Suprapubic skin (tissue), 4 donors: Measurements from ENCODE around the gene MSRB3. TPM values are rescaled to one million over a fixed set of nuclear protein-coding genes. Genes with fewer than 3 reads are reported as not detected.

Source experiments
- DNase-seq, 2 donors: peaks; one replicate each; pipeline ENCODE4 v3.0.0-alpha.2; 2019; ENCODE audit warnings: low spot score in 2 of 2
- H3K27ac ChIP-seq: fragments of 200-600 bp; sonication (generic); one replicate; pipeline ENCODE4 v1.5.1; 2019
- H3K27me3 ChIP-seq: fragments of 200-600 bp; sonication (generic); one replicate; pipeline ENCODE4 v1.5.1; 2019
- H3K36me3 ChIP-seq: fragments of 200-600 bp; sonication (generic); one replicate; pipeline ENCODE4 v1.5.1; 2019
- H3K4me1 ChIP-seq: fragments of 200-600 bp; sonication (generic); one replicate; pipeline ENCODE4 v1.5.1; 2019
- H3K4me3 ChIP-seq: fragments of 200-600 bp; sonication (generic); one replicate; pipeline ENCODE4 v1.5.1; 2019; ENCODE audit warnings: mild to moderate bottlenecking
- H3K9me3 ChIP-seq: fragments of 200-600 bp; sonication (generic); one replicate; pipeline ENCODE4 v1.5.1; 2019
- EP300 ChIP-seq: sonication (generic); formaldehyde crosslinking; IDR thresholded peaks from one replicate; pipeline ENCODE4 v1.6.1; 2017; ENCODE audit warnings: antibody characterized with exemption
- POLR2A ChIP-seq, 2 donors: fragments of 450-650 bp; IDR thresholded peaks; one replicate each; pipeline ENCODE4 v1.6.1; 2017; ENCODE audit warnings: antibody characterized with exemption in 2 of 2, mild to moderate bottlenecking in 2 of 2, moderate library complexity in 2 of 2
- POLR2AphosphoS5 ChIP-seq, 3 donors: sonication (generic); formaldehyde crosslinking; IDR thresholded peaks; one replicate each; pipeline ENCODE4 v1.6.1; 2017; ENCODE audit warnings: antibody characterized with exemption in 3 of 3
- WGBS: methylation state at CpG from one replicate; pipeline ENCODE4 v1.1.5; 2018; 5-methylcytosine and 5-hydroxymethylcytosine counted together
- total RNA-seq, 4 donors: library from RNA; depleted of rRNA; stranded (reverse); fragments of >200 nt; gene quantifications; one replicate each; pipeline ENCODE4 v1.1.0, GENCODE V29; 2016
- TF ChIP-seq, protein P1 (sequence below), 2 donors: fragments of 200-600 bp in 1 of 2; fragments of 450-650 bp in 1 of 2; sonication (generic) in 1 of 2; IDR thresholded peaks; one replicate each; pipeline ENCODE4 v1.5.1; 2016 to 2019; ENCODE audit warnings: antibody characterized with exemption in 2 of 2, mild to moderate bottlenecking in 1 of 2, moderate library complexity in 1 of 2

MSRB3 gene
- total RNA-seq, 4 donors from 2014 or later, result 5.2 to 16.9 (median 9.8) TPM

DNA sequence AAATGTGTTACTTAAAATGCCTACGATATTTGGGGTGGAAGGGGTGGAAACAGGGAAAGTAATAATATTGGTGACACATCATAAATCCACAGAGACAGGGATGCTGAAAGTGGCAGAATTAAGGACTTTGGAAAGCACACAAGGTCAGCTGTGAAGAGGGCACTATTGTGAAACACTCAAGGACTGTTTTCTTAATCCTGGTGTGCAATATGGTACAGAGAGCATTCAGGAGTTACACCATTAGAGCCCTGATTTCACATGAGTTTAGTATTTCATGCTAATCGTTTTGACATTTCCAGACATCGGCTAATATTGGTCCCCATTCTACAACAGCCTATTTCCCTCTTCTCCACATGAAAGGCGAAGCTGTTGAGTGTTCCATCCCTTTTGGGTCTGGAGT lies 219.2 kb downstream of the MSRB3 start:
- no peaks in the 10 kb centered on the region for H3K27me3 ChIP-seq
- WGBS, result 83% methylated on average over 4 of the region's 4 CpGs
- no peak overlapping the region for H3K27ac ChIP-seq
- no peaks in the 10 kb centered on the region for H3K9me3 ChIP-seq
- H3K4me3 ChIP-seq, result no peak overlapping the region
- TF ChIP-seq POLR2A (IDR thresholded peaks at IDR 0.05) (no peak), POLR2AphosphoS5 (IDR thresholded peaks at IDR 0.05) (no peak), EP300 (no peak)
- TF ChIP-seq, protein P1, sequence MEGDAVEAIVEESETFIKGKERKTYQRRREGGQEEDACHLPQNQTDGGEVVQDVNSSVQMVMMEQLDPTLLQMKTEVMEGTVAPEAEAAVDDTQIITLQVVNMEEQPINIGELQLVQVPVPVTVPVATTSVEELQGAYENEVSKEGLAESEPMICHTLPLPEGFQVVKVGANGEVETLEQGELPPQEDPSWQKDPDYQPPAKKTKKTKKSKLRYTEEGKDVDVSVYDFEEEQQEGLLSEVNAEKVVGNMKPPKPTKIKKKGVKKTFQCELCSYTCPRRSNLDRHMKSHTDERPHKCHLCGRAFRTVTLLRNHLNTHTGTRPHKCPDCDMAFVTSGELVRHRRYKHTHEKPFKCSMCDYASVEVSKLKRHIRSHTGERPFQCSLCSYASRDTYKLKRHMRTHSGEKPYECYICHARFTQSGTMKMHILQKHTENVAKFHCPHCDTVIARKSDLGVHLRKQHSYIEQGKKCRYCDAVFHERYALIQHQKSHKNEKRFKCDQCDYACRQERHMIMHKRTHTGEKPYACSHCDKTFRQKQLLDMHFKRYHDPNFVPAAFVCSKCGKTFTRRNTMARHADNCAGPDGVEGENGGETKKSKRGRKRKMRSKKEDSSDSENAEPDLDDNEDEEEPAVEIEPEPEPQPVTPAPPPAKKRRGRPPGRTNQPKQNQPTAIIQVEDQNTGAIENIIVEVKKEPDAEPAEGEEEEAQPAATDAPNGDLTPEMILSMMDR (IDR thresholded peaks at IDR 0.05), result no peak
- DNase-seq, result no peak
- peaks cover 6% of the 10 kb centered on the region for H3K4me1 ChIP-seq
- no peaks in the 10 kb centered on the region for H3K36me3 ChIP-seq

DNA sequence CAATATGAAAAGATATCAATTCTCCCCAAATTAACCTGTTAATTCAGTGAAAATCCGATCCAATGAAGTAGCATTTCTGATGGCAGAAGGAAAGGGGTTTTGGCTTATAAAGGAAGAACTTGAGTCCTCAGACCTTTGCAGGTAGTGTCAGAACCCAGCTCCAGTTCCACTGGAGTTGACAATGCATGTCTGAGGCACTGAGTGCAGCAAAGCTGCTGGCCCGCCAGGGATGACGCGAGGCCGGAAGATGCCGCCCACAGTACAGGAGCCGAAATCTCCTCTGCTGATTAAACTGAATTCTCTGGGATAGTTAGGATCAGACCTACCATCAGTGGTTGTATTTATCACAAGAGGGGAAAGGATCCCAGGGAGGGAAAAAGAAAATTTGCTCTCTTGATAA lies 220.7 kb downstream of the MSRB3 start:
- Histone ChIP-seq H3K9me3 (no peaks in the 10 kb centered on the region), H3K4me1 (peaks cover 6% of the 10 kb centered on the region), H3K4me3 (no peak overlapping the region), H3K27me3 (no peaks in the 10 kb centered on the region), H3K36me3 (no peaks in the 10 kb centered on the region), H3K27ac (no peak overlapping the region)
- no peak for DNase-seq
- TF ChIP-seq POLR2A (IDR thresholded peaks at IDR 0.05), result no peak
- TF ChIP-seq, protein P1 (IDR thresholded peaks at IDR 0.05), result no peak
- 97% methylated on average over 7 of the region's 7 CpGs for WGBS

DNA sequence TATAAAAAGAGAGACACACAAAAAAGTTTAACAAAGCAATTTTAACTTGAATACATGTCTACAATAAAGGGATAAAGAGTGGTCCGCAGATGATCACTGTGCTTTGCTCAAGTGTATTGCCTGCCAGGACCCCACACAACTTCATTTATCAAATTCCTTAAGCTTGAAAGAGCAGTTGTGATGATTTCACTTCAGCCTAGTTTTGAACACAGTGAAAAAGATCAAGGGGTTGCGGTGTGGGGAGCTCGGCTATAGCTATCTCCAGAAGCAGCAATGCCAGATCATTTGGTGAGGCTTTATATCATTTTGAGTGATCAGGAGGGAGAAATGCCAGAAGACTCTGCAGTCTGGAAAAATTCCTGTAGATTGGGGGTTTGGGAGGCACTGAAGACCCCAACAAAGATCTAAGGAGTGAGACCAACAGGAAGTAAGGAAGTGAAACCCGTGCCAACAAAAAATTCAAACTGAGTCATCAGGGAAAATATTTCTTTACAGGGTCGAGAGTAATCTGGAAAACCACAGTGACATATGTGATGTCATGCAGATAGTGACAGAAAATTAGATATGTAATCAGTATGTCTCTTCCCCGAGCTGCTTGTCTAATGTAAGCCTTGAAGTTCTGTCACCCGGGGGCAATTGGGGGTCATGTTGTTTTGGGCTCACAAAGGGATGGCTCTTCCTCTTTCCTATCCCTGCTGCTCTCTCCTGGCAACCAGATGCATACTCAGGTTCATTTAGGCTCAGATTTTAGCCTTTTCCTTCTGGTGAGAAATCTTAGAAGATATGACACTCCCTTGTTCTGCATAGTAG lies 221.8 kb downstream of the MSRB3 start:
- H3K9me3 ChIP-seq, result no peaks in the 10 kb centered on the region
- 46% methylated on average over 7 of the region's 7 CpGs for WGBS
- no peak overlapping the region for H3K27ac ChIP-seq
- no peaks in the 10 kb centered on the region for H3K36me3 ChIP-seq
- no peak for TF ChIP-seq EP300
- TF ChIP-seq POLR2A (IDR thresholded peaks at IDR 0.05), result no peak
- TF ChIP-seq, protein P1 (IDR thresholded peaks at IDR 0.05), result no peak
- TF ChIP-seq POLR2AphosphoS5 (IDR thresholded peaks at IDR 0.05), result no peak
- no peaks in the 10 kb centered on the region for H3K27me3 ChIP-seq
- H3K4me3 ChIP-seq, result no peak overlapping the region
- peaks cover 6% of the 10 kb centered on the region for H3K4me1 ChIP-seq
- no peak for DNase-seq

DNA sequence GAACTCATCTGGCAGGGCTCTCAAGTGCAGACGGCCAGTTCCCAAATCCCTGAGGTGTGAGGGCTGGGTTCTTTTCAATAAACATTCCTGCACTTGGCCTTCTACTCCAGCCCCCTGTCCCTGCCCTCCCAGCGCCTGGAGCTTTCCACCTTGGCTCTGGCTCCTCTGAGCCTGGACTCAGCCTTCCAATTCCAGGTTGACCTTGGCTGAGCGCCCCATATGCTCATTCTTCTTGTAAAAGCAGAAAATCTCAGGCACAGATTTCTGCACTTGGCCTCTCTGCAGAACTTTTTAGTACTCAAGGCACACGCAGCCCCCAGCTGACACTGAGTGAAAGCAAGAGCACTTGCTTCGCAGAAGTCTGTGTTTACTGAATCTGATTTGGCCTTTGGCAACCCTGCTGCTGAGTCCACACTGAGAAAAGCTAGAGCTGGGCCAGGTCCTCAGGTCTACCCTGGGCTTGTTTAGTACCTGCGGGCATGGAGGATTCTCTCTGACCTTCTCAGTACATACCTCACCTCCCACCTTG lies 222.7 kb downstream of the MSRB3 start:
- no peaks in the 10 kb centered on the region for H3K36me3 ChIP-seq
- H3K4me3 ChIP-seq, result no peak overlapping the region
- H3K4me1 ChIP-seq, result peaks cover 6% of the 10 kb centered on the region
- 60% methylated on average over 6 of the region's 6 CpGs for WGBS
- no peak overlapping the region for H3K27ac ChIP-seq
- no peak for DNase-seq
- no peak for TF ChIP-seq EP300
- no peak for TF ChIP-seq POLR2A (IDR thresholded peaks at IDR 0.05)
- TF ChIP-seq POLR2AphosphoS5 (IDR thresholded peaks at IDR 0.05), result no peak
- TF ChIP-seq, protein P1 (IDR thresholded peaks at IDR 0.05), result no peak
- no peaks in the 10 kb centered on the region for H3K9me3 ChIP-seq
- no peaks in the 10 kb centered on the region for H3K27me3 ChIP-seq

DNA sequence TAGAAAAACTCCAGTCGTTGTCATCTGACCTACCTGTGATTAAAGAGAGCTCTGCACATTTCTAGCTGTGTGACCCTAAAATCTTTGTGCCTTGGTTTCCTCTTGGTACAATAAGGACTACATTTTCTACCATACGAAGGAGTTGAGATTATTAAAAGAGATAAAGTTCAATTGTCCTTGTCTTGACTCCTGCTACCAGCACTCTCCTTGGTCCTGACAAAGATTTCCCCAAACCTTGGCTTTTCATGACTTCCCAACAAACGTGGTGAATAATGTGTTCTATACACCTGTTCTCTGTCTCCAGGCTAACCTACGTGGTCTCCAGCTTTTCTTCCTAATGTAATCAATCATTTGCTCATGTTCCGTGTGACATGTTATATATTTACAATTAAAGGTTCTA lies 223.5 kb downstream of the MSRB3 start:
- H3K27me3 ChIP-seq, result no peaks in the 10 kb centered on the region
- 81% methylated on average over 5 of the region's 5 CpGs for WGBS
- H3K9me3 ChIP-seq, result no peaks in the 10 kb centered on the region
- DNase-seq, result no peak
- no peak overlapping the region for H3K27ac ChIP-seq
- H3K36me3 ChIP-seq, result no peaks in the 10 kb centered on the region
- H3K4me3 ChIP-seq, result no peak overlapping the region
- TF ChIP-seq, protein P1 (IDR thresholded peaks at IDR 0.05), result no peak
- TF ChIP-seq EP300 (no peak), POLR2A (IDR thresholded peaks at IDR 0.05) (no peak), POLR2AphosphoS5 (IDR thresholded peaks at IDR 0.05) (no peak)
- peaks cover 6% of the 10 kb centered on the region for H3K4me1 ChIP-seq
